GM19043 (cell line): Measurements from ENCODE around the gene ARL14.

Source experiments
- ATAC-seq: cut with Tn5 transposase; IDR thresholded peaks from one replicate; pipeline ENCODE4 v1.9.1; 2021; ENCODE audit warnings: low read depth; ENCODE audit not compliant: unreplicated experiment

Gene ARL14

DNA sequence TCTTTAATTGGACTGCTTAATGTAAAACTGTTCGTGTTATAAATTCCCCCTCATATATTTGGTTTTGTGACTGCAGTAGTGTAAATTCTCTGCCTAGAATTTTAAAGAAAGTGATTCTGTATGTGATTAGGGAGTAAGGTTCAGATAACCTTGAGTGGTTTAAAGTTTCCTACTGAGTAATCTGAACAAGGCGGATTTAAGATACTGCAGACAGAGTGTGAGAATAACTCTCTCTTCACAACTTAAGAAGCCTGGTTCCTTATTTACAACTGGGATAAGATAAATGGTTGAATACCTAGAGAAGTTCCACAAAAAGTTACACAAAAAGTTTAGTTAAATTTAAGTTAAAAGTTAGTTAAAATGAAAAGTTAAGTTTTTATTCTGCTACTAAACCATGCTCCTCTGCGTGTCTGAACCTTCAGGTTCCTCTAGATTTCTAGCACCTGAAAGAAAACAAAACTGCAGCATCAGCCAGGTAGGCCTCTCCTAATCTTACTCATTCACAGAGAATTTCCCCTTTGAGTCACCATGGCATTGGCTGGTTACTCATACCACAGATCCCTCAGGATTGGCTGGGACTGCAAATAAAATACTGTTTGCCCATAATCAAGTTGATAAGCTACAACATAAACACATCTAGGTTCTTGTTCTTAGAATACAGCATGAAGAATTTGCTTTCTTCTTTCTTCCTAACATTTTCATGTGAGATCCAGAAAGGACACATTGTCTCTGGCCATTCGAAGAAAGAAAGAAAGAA lies at the start of gene ARL14:
TSS of gene ARL14 (plus strand) at position 614 of the 757 bp plus-strand sequence. CDS start 187 bp downstream, outside the sequence.
- no peak for ATAC-seq

DNA sequence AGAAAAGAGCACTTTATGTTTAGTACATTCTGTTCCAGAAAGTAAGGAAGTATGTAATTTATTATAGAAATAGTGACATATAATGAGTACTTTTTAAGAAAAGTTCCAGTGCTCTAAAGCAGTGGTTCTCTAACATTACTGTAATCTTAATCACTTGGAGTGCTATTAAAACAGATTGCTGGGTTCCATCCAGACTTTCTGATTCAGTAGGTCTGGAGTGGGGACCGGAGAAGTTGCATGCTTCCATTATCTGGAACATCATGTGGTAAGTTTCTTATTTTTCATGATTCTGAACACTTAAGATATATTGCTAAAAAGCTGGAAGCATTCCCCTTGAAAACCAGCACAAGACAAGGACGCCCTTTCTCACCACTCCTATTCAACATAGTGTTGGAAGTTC lies 47.5 kb upstream of the ARL14 start:
- ATAC-seq = no peak

DNA sequence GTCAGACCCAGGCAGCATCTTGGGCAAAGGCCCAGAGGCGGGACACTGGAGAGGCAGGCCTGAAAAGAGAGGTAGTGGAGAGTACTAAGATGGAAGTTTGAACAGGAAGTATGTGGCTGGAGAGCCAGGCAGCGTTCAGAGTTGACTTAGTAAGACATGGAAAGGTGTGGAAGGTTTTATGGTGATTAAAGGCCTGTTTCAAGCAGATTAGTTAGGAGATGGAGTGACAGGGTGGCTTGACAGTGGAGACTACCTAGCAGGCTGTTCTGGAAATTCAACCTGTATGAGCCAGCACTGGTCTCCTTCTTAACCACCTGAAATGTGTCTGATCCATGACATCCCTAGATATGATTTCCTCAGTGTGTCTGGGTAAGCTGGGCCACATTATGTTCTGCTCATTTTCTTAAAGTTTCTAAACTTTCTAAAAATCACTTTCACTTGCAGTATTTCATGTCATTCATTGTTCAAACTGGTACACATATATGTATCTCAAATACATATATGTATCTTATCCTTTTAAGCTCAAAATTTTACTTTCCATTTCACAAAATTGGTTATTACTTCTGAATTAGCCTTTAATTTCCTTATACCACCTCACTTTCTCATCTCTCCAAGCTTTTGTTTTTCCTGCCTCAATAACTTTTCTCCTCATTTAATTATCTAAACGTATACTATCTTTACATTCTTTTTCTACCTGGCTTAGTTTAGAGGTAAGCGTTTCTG lies 43.4 kb upstream of the ARL14 start:
- no peak for ATAC-seq

DNA sequence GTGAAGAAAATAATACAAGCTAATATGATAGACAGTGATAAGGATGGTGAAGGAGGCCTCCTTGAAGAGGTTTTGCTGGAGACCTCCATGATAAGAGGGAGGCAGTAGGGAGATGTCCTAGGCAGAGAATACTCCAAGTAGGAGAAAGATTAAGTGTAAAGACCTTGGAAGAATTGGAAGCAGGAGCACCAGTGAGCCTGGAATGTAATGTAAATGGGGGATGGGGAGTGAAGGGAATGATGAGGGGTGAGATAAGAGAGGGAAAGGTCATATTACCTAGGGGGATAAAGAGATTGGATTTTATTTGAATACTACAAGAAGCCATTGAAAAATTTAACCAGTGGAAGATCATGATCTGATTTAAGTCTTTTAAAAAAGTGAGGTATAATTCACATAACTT lies 41.7 kb upstream of the ARL14 start:
- no peak for ATAC-seq

DNA sequence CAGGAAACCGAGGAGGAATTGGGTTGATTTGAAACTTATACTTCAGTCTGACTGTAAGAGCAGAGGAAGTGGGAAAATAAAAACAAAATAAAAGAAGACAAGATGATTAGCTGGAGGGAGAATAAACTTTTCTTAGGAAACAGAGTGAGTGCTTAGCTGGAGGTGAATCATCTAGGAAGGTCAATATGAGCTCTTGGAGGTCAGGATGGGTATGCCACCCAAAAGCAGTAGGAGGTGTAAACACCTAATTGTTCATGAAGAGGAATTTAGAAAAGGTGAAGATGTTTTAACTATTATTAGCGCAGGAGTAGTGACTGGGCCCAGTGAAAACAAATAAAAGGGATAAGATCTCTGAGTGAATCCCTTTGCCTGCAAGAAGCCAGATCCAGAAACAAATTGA lies 39.9 kb upstream of the ARL14 start:
- ATAC-seq = no peak

DNA sequence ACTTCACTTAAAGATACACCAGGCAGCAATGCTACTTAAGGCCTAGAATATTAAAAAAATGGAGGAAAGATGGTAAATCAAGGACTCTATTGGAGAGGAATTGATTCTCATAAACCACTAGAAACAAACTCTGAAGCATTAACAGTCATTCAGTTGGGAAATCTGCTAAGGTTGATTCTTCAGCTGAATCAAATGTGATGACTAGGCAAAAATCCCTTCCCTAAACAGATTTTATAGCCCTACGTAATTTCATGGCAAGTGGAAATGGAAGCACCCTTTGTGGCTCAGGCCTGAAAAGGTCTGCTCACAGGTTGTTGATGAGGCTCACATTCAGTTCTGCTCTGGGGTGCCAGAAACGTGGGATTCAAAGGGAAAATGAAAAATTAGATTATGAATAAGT lies 38.8 kb upstream of the ARL14 start:
- ATAC-seq = no peak

DNA sequence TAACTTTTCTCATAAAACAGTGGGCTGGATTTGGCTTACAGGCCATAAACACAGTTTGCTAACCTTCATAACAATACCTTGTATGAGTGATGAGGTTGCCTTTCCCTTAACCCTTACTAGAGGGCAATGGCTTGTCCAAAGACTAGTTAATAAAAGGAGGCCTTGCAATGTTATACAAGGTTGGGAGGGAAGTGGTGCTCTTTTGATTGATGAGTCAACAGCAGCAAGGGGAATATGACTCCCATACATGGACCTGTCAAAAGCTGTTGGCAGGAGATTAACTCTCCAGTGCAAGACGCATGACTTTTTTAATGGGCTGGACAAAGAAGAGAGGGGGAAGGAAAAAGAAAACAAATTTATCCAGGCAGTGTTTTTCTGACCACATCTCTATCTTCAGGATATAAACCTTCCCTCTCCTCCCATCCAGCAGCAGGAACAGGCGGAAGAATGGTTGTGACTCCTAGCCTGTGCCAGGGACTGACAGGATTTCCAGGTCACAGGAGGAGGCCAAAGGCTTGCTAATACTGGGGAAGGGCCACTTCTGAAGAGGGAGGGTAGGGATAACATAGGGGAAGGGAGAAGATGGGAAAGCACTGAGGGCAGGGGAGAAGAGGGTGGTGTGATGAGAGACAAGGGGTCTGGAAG lies 35.2 kb upstream of the ARL14 start:
- ATAC-seq = no peak

DNA sequence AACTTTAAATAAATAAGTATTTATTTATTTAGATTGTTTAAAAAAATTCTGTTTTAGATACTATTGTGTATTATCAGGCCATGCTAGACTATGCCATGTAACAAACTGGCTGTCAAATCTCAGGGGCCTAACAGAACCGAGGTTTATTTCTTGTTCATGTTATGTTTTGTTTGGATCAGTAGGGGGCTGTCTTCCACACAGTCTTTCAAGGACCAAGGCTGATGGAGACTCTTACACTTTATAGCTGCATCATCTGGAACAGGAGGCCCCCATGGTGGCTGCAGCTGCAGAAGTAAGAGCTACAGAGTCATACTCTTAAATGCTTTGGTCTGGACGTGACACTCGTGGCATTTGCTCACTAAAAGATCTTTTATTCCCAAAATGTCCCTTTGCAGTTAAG lies 33.0 kb upstream of the ARL14 start:
- ATAC-seq = no peak

DNA sequence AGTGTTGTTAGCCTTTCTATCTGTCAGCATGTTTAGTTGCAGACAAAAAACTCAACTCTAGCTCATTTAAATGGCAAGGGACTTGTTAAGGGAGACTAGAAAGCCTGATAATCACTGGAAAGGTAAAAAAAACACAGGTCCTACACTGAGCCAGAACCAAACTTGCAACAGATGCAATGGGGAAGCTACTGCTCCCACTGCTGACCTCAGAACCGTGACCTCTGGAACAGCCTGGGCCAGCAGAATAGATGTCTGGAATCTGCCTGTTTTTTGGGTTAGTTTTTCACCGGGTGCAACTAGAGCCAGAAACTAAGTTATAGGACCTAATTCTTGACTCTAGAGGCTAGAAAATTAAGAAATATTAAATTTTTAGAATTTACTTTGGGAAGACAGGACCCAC lies 32.5 kb upstream of the ARL14 start:
- ATAC-seq = no peak

DNA sequence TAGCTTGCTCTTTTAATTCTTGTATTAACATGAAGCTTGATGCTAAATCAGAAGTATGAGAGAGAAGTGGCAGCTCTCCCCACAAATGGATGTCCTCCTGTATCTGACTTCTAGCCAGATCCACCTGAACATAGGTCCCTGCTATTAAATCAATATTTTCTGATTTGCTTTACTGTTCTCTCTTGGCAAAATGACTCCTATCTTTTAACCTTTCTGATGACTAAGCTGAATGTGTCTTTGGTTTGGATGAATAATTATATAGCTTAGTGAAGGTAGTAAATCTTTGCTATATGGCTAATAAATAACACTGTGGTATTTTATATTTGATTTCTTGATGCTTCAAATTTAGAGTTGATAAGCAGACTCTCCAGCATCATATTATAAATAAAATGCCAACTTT lies 28.3 kb upstream of the ARL14 start:
- ATAC-seq = no peak

DNA sequence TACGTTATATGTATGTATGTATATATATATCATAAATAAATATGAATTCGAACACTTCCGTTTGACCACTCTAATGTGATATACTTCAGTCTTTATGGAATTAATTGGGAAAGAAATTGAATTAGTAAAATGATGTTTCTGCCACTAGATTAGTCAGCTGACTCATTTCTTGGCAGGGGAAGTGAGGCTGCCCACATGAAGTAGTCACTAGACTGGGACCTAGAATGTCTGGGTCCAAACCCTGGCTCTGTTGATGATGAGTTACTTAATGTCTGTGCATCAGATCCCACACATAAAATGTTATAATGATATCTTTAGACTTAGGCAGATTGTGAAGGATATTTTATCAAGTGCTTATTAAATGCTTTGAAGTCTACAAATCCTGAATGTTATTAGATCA lies 27.4 kb upstream of the ARL14 start:
- no peak for ATAC-seq

DNA sequence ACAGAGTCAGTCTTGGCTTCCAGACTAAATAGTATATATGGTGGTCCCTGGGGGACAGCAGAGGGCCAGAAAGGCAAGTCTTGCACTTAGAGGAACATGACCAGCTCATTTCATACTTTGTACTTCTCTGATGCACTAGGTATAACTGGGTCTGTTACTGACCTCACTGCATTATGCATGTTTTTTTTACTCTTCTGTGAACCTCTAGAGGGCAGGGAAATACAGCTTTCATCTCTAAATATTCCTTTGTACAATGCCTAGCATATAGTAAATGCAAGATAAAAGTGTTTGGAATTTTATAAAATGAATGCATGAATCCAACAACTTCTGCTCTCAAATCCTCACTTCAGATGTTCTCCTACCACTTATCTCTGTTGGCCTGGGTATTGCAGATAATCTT lies 23.4 kb upstream of the ARL14 start:
- ATAC-seq = no peak

DNA sequence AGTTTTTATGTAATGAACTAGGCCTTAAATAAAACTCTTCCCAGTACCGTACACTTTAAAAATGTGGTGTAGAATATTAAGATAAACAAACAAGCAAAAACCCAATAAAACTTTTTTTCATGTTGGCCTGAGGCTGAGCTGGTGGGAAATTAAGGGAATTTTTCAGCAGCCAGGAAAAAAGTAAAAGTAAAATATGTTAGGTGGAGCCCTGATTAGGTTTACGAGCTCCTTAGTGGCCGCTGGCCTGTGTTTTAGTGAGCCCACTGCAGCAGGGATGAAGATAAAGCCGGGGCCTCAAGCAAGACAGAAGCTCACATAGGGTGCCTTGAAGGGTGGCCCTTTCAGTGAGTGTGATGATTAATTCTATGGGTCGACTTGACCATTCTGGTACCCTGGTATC lies 16.1 kb upstream of the ARL14 start:
- no peak for ATAC-seq

DNA sequence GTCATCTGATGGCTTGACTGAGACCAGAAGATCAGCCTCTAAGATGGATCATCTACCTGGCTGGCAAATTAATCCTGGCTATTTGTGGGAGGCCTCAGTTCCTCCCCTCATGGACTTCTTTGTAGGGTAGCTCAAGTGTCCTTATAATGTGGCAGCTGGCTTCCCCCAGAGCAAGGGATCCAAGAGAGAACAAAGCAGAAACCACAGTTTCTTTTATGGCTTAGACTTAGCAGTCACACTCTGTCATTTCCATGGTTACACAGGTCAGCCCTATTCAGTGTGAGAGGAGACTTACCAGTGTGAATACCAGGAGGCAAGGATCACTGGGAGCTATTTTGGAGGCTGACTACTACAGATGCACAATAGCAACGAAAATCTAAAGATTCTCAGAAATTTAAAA lies 15.3 kb upstream of the ARL14 start:
- ATAC-seq = no peak

DNA sequence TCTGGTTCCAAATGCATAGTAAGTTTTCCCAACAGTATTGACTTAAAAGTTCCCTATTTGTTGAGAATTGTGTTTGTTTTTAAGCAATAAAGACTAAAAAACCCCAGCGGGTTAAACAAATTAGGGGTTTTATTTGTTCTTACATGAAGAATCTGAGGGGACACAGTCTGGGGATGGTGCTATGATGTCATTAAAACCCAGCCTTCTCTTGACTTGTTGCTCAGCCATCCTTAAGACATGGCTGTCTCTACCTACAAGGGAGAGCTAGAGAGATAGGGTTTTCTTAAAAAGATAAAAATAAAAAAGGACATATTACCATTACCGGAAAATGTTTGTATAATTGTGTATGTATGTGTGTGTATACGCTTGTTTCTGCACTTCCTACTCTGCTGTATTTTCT lies 11.7 kb upstream of the ARL14 start:
- ATAC-seq = no peak

DNA sequence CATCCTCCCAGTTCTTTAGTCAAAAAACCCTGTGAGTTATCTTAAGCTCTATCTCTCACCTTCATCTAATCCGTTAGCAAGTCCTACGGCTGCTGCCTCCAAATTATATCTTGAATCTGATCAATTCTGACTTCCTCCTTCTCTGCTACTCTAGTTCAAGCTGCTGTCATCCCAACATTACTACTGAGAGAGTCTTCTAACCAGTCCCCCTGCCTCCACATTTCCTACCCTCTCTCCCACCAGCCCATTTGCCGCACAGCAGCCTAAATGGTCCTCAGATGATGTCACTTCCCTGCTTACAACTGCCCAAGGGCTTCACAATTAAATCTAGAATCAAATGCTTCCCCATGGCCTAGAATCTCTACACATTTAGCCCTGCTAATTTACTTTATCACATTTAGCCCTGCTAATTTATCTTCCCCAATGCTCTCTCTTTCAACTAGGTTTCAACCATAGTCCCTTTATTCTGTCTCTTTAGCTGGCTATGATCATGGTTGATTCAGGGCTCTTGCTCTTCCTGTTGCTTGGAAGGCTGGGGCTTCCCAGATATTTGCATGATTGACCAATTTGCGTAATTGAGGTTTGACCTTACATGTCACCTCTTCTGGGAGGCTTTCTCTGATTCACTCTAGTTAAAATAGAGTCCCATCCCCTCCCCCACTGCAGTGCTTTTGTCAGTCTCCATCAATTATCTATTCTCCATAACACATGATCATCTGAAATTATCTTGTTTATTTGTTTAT lies 11.0 kb upstream of the ARL14 start:
- peak; percentile 75 for ATAC-seq

DNA sequence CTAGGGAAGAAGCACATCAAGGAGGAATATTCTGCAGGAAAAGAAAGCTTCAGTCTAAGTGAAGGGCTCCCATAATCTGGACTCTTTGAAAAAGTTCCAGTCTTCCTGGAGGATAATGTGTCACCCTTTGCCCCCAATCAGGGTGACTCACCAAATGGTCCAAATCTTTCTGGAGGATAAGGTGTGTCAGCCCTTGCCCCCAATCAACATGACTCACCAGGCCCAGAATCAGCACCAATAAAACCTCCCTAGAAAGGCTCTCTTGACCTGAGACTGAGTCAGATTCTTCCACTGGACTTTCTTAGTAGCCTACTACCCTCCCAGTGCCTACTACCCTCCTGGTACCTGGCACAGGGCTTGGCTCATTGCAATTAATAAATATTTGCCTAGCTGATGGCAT lies 9.5 kb upstream of the ARL14 start:
- no peak for ATAC-seq

DNA sequence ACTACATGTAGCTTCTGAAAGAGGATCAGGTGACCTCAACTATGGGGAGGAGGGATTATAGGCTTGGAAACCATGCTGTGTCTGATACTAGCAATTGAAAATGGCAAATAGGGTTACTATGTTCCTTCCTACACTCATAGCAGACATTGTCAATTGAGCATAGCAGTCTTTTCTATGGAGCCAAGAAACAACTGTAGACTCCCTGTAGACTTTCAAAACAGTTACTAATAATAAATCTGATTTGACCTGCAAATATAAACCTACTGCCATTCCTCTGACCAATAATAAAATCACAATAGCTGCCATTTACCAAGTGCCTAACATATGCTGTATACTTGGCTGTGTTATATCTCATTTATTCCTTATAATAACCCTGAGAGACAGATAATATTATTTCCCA lies 8.5 kb upstream of the ARL14 start:
- no peak for ATAC-seq

DNA sequence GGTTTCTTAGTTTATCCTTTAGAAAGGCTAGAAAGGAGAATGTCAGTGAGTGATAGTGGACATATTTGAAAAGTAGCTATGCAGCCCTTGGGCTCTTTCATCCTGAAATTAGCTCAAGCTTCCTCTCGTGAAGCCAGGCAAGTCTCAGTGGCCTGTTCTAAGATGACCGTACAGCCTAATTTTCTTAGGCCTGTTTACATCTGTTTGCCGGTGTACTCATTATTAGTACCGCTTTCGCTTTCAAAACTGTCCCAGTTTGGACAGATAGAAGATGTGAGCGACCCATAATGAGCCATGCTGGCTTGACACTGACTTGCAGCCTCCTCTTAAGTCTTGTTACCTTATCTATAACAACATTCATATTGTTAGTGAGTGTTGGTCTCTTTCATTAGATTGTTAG lies 5.7 kb upstream of the ARL14 start:
- peak; percentile 90 for ATAC-seq

DNA sequence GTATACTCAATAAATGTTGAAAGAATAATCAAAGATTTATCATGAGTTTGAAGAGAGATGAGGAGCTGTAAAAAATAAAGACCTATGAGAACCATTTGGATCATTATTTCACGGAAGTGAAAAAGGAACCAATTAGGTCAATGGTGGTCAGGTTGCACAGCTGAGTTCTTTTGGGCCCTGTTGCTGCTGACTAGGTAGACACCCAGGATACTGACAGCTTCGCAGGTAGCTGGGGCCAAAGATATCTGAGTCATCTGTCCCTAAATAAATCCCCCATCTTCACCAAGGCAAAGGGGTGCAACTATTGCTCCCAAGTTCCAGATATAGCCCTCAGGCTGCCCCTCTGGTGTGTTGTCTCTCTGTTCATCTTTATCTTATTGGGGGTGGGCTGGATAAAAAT lies 5.0 kb upstream of the ARL14 start:
- ATAC-seq = no peak

DNA sequence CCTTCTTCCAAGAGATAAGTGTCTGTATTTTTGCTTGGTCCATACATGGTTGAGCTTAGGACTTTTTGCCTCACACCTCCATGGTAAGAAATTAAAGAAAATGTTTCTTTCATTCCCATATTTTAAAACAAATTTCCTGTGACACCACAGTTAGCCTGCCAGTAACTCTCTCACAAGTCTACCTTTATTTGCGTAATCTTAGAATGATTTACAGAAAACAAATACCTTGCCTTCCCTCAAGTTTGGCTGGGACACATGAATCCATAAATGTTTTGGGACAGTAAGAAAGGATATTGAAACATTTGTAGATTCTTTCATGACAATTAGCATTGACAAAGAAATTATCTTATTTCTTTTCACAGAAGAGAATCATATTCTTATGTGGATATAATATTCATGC lies 3.8 kb upstream of the ARL14 start:
- ATAC-seq = no peak
